Measurements from ENCODE around the gene CD300C. TPM values are rescaled to one million over a fixed set of nuclear protein-coding genes. Genes with fewer than 3 reads are reported as not detected.
"Not testable (repeated sequence)": the region's sequence is repeated elsewhere in the genome, so short reads cannot be mapped to it uniquely, and the experiment has no call there.

Gene CD300C
- total and polyA plus RNA-seq, 10 of the 15 experiments (the other 5 are each of a cell fraction or from before 2014, with no cell fraction given), result 0.12 to 0.38 (median 0.23) TPM; not detected in 3

- TF ChIP-seq HSF1 (IDR thresholded peaks at IDR 0.05; ENCODE audit: low read depth, low read length), result peak; percentile 76; the same call in 1 of the 2 replicates
- no peak for TF ChIP-seq IRF3 (IDR thresholded peaks at IDR 0.05)
- no peak for TF ChIP-seq E2F8 (IDR thresholded peaks at IDR 0.05; ENCODE audit: low read depth, partially characterized antibody)
- TF ChIP-seq CHD1 (IDR thresholded peaks at IDR 0.05; ENCODE audit: low read depth, low read length), result no peak
- no peak for TF ChIP-seq MYB (IDR thresholded peaks at IDR 0.05; ENCODE audit: borderline replicate concordance, low read depth, low read length)
- TF ChIP-seq ZBED1 (IDR thresholded peaks at IDR 0.05; ENCODE audit: borderline replicate concordance), result no peak
- peak in 1 of 2 experiments; percentile 42; a peak in 2 of 4 replicates for TF ChIP-seq IKZF2 (IDR thresholded peaks at IDR 0.05)
- no peak for TF ChIP-seq IRF5 (IDR thresholded peaks at IDR 0.05; ENCODE audit: borderline replicate concordance)
- no peak for TF ChIP-seq PKNOX1 (IDR thresholded peaks at IDR 0.05)
- no peak for TF ChIP-seq KAT2A (conservative IDR thresholded peaks at IDR 0.05; ENCODE audit: control insufficient read depth, low read depth, low read length)
Observed at GRCh38 chr17:74520016-74520434, 25.9 kb downstream of the CD300C start (continued).

GRCh38 chr17:74518413-74518981 is 27.4 kb downstream of the CD300C start:
- H3K36me3 ChIP-seq (ENCODE audit: control insufficient read depth in 2 of 2, insufficient read depth in 2 of 2, low read length in 1 of 2); H2AFZ ChIP-seq (ENCODE audit: control insufficient read depth, low read depth, low read length); H3K4me3 ChIP-seq; ATAC-seq; H3K27me3 ChIP-seq (replicated peaks in 1 of 2; ENCODE audit: control insufficient read depth in 2 of 2, insufficient read depth in 2 of 2, low read length in 1 of 2); H3K4me2 ChIP-seq (ENCODE audit: control insufficient read depth, insufficient read depth); DNase-seq (ENCODE audit: low read depth, low spot score); H3K79me2 ChIP-seq (ENCODE audit: control insufficient read depth, insufficient read depth, low read length); H3K9ac ChIP-seq (ENCODE audit: control insufficient read depth, insufficient read depth, low read length); H4K20me1 ChIP-seq (ENCODE audit: control insufficient read depth, insufficient read depth); H3K27ac ChIP-seq (ENCODE audit: control insufficient read depth, insufficient read depth); FAIRE-seq; BruUV-seq (replicated peaks); intact Hi-C loops (cut with micrococcal nuclease; ENCODE audit: unreplicated experiment): not testable (repeated sequence)
- RAD21 ChIA-PET (ENCODE audit: unreplicated experiment), result interaction anchor here (1.1 kb wide), 1 partner anchor 10 kb away, joined by 6 read pairs; no protein-coding TSS in a partner anchor
- Histone ChIP-seq H3K4me1 (ENCODE audit: control insufficient read depth, insufficient read depth, low read length) (peaks cover 10% of the 10 kb centered on the region), H3K9me3 (replicated peaks; ENCODE audit: control insufficient read depth, insufficient read depth, low read length) (peaks cover 10% of the 10 kb centered on the region)
- WGBS (ENCODE audit: insufficient coverage, insufficient replicate concordance, low lambda C conversion rate, missing lambda C conversion rate), result 60% methylated on average over 6 of the region's 6 CpGs
- CTCF ChIA-PET, result interaction anchor here (0.7 to 1.4 kb wide), 3 partner anchors 9 to 61 kb away, joined by 3 to 5 read pairs (median 3); no protein-coding TSS in a partner anchor
- POLR2A ChIA-PET, result interaction anchor here (1.3 kb wide), 1 partner anchor 12 kb away, joined by 3 read pairs; the partner anchor contains the start of gene CD300LB
- SMC1A ChIA-PET (ENCODE audit: uncharacterized antibody, unreplicated experiment), result interaction anchor here (1.0 to 1.6 kb wide), 2 partner anchors 9 to 10 kb away, joined by 5 to 6 read pairs; no protein-coding TSS in a partner anchor
- in situ Hi-C loops (cut with MboI), result loop anchor here (10.0 kb wide), 1 partner anchor 56 kb away; no protein-coding TSS in a partner anchor

Measured in GM12878 (cell line).